OCI-LY1 (cell line): ENCODE results near the gene CENPC.

Source experiments
- CTCF ChIP-seq: fragments of 200-600 bp; sonication (generic), shearing (Covaris generic); IDR thresholded peaks from 2 replicates; pipeline ENCODE4 v1.5.1; 2017; ENCODE audit warnings: mild to moderate bottlenecking, antibody characterized with exemption, low read length, moderate library complexity, mixed read lengths
- EZH2 ChIP-seq: fragments of 200-600 bp; sonication (generic), shearing (Covaris generic); IDR thresholded peaks from 2 replicates; pipeline ENCODE4 v1.8.0; 2017; ENCODE audit warnings: borderline replicate concordance, mixed run types, mild to moderate bottlenecking, antibody characterized with exemption, low read length, moderate library complexity, mixed read lengths

GRCh38 chr4:67447873-67448272, 97.4 kb downstream of the CENPC start:
- TF ChIP-seq CTCF (no peak), EZH2 (no peak)
